Cortex of kidney (tissue), 1 donor: ENCODE data around the gene YY1AP1.
"Not testable (repeated sequence)": the region's sequence is repeated elsewhere in the genome, so short reads cannot be mapped to it uniquely, and the experiment has no call there.

ENCODE experiments used
- DNase-seq: peaks from one replicate; lab custom pipeline; 2025; lab: John Stamatoyannopoulos, UW

Gene YY1AP1

GRCh38 chr1:155695608-155696007, 7.0 kb upstream of the YY1AP1 start:
- no peak for DNase-seq

DNA sequence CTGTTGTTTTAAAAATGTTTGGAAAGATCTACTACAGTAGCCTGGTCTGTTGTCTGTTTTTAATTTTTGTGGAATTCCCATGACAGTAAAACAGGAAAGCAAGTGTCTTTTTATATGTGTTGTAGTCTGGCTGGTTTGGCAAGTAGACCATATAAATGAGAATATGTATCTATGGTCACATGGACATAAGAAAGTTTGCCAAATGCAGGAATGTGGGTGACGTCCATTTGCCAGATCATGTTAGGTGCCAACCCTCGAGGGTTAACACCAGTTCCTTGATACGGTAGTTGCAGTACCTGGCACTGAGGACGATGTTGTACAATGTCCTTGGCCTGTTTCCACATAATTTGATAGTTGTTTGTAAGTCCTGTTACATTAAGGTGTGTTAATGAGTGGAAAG, 6.5 kb upstream of the YY1AP1 start:
- no peak for DNase-seq

- DNase-seq = no peak
These were observed 5.6 kb upstream of the YY1AP1 start for GRCh38 chr1:155694167-155694566.

GRCh38 chr1:155691992-155692528, 3.5 kb upstream of the YY1AP1 start:
- DNase-seq = no peak

DNA sequence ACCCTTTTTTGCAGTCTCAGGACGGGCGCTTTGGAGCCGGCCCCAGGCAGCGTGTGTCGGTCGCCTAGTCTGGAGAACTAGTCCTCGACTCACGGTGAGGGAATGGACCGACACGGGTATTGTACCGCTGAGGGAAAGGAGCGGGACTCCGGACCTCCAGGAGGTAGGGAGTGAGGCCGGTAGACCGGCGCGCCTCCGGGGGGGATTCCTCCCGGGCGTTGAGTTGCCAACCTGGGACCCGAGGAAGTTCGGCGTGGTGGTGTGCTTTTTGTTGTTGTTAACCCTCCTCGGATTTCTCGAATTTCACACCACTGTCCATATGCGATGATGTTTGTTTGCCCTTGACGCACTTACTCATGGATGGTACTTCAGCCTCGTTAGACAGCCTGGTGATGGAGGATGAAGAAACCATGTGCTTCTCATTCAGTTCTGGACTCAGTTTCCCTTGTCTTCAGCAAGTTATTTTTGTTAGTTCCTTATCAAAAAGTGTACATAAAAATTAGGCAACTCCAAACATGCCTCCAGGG, 570 bp upstream of the YY1AP1 start, which contains the start of gene DAP3:
TSS of gene DAP3 (plus strand) at position 11 of the 527 bp plus-strand sequence. CDS start 20,689 bp downstream, outside the sequence.
- DNase-seq = not testable (repeated sequence)

- DNase-seq = not testable (repeated sequence)
These were observed 760 bp downstream of the YY1AP1 start for GRCh38 chr1:155687705-155688323.

GRCh38 chr1:155681776-155682175, 6.8 kb downstream of the YY1AP1 start:
- no peak for DNase-seq

DNA sequence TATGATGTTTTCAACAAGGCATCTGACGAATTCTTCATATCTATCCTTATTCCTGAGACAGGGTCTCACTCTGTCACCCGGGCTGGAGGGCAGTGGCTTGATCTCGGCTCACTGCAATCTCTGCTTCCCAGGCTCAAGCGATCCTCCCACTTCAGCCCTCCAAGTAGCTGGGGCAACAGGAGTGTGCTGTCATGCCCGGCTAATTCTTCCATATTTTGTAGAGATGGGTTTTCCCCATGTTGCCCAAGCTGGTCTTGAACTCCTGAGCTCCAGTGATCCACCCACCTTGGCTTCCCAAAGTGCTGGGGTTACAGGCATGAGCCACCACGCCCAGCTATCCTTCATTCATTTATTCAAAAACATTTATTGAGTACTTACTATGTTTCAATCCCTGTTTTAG, 8.0 kb downstream of the YY1AP1 start:
- no peak for DNase-seq

GRCh38 chr1:155678992-155679391, 9.6 kb downstream of the YY1AP1 start:
- not testable (repeated sequence) for DNase-seq

DNA sequence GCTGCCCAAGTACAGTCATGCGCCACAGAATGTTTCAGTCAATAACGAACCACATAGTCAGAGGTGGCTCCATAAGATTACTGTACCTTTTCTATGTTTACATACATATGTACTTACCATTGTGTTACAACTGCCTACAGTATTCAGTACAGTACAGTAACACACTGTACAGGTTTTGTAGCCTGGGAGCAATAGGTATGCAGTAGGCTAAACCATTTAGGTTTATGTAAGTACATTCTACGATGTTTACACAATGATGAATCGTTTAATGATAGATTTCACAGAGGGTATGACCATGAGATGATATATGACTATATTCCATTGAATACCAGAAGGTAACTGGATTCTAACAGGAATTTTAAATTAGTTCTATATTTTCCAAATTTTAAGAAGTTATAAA, 10.5 kb downstream of the YY1AP1 start:
- DNase-seq = no peak

DNA sequence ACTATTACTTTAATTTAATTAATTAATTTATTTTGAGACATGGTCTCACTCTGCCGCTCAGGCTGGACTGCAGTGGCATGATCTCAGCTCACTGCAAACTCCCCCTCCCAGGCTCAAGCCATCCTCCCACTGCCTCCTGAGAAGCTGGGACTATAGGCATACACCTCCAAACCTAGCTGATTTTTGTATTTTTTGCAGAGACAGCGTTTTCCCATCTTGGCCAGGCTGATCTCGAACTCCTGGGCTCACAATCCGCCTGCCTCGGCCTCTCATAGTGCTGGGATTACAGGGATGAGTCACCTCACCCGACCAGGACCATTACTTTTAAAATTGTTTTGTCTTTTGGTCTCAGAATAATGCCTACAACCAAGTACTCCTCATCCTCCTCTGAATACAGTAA, 15.6 kb downstream of the YY1AP1 start:
- DNase-seq = no peak

DNA sequence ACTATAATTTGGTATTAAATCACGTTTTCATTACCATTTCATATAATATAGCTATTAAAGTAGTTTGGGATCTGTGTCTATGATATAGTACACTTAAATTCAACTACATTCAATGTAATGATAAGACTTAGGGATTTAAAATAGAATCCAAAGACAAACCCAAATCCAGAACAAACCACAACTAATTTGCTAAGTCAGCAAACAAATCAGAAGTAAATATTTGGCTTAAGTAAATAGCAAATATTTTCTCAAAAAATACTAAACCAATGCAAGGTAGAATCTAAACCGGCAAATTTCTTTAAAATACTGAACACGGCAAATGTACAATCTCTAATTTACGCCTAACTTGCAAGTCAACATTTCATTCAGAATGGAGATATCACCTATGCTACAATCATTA, 16.8 kb downstream of the YY1AP1 start:
- no peak for DNase-seq

DNA sequence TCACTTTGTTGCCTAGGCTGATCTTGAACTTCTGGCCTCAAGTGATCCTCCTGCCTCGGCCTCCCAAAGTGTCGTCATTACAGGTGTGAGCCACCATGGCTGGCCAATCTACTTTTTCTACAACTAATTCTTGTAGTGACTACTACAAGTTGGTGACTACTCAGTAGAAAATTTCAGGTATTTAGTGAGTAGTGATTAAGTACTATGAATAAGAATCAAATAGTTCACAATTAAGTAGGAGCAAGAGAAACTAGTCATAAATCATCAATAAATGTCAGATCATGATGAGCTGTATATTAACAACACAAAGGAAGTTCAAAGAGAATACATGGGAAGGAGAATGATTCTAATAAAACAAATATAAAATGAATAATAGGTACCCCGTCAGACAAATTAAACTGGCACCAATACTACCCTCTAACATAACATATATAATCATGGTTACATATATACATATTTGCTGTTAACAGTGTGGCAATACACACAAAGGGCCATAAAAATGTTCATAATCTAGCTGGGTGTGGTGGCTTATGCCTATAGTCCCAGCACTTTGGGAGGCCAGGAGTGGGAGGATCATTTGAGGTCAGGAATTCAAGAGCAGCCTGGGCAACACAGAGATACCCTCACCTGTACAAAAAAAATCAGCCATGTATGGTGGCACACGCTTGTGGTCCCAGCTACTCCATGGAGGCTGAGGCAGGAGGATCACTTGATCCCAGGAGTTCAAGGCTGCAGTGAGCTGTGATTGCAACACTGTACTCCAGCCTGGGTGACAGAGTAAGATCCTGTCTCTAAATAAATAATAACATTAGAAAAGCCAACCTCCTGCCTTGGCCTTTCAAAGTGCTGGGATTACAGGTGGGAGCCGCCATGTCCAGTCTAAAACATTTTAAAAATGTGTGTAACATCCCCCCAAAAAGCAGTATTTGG, 19.1 kb downstream of the YY1AP1 start:
- DNase-seq = no peak

DNA sequence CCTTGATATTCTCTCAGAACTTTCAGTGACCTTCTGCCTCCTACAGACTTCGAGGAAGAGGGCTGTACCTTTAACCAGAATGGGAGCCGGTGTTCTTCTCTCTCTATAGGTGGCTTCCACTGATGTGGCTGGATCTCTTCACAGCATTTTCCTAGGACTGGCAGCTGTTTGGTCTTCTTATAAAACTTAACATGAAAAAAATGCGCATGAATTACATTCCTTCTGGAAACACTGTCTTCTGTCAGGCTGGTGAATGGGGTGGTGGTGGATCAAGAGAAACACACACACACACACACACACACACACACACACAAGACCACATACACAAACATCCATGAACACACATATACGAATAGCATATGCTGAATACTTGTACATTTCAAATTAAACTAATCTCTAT, 27.3 kb downstream of the YY1AP1 start:
- DNase-seq = not testable (repeated sequence)

DNA sequence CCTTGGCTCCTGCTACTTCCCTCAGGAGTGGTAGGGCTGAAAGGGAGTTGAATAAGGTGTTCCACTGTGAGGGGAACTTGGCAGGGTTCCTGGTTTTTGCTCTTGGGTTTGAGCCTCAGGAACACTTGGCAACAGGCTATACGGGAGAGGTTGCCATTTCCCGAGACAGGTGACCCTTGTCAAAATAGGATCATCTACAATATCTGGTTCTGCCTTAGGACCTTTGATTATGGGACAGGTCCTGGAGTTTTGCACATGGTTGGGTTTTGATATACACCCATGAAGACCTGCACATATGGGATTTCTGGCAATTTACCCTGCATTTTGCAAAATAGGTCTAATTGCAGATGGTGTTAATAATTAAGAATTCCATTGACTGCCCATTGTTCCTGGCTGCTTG, 31.1 kb downstream of the YY1AP1 start:
- no peak for DNase-seq

DNA sequence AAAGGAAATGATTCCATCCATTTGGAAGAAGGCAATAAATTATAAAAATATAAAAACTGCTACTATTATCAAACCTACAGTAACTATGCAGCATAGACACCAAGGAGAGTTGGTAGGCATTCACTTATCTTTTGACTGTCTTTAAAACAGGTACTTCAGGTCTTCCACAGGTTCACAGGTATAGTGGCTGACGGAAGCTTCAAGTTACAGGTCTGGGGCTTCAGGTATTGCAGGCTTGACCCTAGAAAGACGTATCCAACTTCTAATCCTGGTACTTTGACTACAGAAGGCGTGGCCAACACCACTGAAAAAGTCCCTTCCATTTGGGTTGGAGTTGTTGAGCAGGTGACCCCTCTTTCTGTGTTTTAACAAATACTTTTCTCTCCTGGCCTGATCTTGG, 35.6 kb downstream of the YY1AP1 start:
- DNase-seq = no peak

DNA sequence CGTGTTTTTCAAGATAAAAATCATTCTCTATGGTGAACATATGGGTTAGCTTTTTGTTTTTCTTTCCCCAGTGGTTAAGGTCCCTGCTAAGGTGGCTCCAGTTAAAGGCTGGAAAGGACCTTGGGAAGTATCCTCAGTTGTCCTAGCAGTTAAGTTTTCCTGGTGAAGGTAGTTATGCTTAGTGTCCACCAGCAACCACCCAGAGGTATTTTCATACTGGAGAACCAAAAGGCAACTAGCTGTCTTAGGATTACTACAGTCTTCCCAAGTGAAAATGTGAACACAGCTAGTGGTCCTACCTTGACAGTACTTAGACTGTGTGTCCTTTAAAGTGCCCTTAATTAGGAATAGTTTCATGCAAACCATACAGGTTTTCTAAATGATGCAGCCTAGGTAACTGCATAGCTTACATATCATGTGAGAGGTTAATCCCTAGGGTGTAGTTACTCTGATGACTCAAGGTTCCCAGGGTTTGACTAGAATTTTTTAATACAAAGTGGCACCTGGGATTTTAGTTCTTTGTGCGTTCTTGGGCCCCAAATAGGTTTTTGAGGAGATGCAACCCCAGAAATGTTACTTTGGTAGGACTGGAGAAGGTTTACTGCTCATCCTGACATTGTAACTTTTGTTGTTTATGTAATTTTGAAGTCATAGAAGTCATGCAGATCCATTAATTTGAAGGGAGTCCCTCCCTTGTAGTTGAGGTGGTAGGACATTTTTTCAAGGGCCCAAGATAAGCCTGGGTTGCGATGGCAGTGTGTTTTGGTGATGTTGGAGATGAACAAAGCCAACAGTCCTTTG, 36.5 kb downstream of the YY1AP1 start:
- no peak for DNase-seq

DNA sequence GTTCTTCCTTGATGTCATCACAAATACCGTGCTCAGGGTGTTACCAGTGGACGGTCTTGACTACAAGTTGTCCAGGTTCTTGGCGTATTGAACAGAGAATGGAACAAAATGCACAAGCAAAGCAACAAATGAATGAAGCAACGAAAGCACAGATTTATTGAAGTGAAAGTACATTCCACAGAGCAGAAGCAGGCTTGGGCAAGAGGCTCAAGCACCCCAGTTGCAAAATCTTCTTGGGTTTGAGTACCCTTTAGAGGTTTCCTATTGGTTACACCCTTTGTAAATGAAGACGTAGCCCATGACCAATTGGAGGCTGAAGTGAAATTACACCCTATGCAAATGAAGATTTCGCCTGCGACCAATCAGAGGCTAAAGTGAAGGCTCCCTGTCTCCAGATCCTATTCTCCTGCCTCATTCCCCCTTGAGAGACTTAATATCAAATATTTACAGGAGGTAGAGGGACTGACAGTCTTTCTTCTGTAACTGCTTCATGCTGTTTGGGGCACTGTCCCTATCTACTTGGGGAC, 38.3 kb downstream of the YY1AP1 start:
- no peak for DNase-seq

DNA sequence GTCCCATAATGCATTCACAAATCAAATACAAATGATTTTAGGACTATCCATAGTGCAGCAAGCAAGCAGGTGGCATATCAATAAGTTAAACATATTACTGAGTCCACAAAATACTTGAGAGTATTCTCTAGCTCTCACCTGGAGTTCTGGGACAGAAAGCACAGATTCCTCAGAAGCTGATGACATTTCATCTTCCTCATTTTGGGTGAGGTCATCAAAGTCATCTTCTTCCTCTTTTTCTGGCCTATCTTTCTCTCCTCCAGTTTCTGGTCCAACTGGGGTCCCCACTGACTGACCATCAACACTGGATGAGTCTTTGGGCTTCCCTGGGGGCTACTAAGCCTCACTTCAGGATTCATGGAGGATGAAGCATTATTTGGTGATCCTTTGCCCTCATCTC, 38.9 kb downstream of the YY1AP1 start:
- no peak for DNase-seq

GRCh38 chr1:155648207-155649147, 40.1 kb downstream of the YY1AP1 start:
- DNase-seq = no peak

DNA sequence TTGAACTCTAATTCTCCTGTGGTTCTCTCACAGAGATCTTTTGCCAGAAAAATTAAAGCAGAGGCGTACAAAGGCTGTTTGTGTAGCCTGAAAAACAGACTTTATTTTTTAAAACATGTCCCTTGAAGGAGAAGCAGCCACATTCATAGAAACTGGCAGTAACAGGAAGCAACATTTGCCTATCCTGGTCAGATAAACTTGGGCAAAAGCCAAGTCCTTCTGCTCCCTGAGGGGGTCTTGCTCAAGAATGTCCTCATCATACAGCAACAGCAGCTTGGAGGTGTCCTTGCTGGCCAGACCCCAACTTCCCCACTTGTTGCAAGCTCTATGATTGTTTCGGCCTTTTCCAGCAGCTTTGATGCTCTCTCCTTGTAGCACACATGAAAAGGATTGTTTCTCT, 42.3 kb downstream of the YY1AP1 start:
- DNase-seq = no peak
